ENCODE data around the gene CAMK1D.

DNA sequence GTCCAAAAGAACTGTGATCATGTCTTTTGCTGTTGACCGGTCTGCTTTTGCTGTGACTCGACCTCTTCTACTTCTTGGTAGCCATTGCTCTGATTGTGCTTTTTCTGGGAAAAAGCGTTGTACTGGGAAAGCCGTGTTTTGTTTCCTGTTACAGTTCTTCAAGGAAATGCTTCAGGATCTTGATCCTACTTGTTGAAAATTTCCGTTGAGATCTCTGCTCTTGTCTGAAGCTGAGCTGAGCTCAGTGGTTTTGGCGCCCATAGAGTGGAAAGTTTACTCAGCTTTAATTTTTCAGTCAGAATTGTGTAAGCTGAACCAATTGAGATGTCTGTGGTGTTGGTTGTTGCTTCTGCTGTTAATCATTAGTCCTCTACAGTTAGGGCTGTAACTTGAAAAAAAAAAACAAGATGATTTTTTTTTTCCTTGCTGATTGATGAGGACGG lies 349.9 kb downstream of the CAMK1D start:
- TF ChIP-seq, protein P1, sequence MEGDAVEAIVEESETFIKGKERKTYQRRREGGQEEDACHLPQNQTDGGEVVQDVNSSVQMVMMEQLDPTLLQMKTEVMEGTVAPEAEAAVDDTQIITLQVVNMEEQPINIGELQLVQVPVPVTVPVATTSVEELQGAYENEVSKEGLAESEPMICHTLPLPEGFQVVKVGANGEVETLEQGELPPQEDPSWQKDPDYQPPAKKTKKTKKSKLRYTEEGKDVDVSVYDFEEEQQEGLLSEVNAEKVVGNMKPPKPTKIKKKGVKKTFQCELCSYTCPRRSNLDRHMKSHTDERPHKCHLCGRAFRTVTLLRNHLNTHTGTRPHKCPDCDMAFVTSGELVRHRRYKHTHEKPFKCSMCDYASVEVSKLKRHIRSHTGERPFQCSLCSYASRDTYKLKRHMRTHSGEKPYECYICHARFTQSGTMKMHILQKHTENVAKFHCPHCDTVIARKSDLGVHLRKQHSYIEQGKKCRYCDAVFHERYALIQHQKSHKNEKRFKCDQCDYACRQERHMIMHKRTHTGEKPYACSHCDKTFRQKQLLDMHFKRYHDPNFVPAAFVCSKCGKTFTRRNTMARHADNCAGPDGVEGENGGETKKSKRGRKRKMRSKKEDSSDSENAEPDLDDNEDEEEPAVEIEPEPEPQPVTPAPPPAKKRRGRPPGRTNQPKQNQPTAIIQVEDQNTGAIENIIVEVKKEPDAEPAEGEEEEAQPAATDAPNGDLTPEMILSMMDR (IDR thresholded peaks at IDR 0.05): no peak
- no peak for TF ChIP-seq POLR2A (IDR thresholded peaks at IDR 0.05)
